Heart left ventricle (tissue), 16 donors: ENCODE results near the gene PRPF19. TPM values are rescaled to one million over a fixed set of nuclear protein-coding genes. Genes with fewer than 3 reads are reported as not detected.

Experiments
- ATAC-seq, 4 donors: fragments of 200-7000 bp; cut with Tn5 transposase; one replicate each; pipeline ENCODE4 v1.9.1; 2020 to 2022; ENCODE audit warnings: moderate library complexity in 4 of 4, mild to moderate bottlenecking in 3 of 4, moderate number of reproducible peaks in 1 of 4
- DNase-seq, 5 donors: peaks; one replicate each; pipeline ENCODE4 v3.0.0-alpha.2; 2020
- H3K27ac ChIP-seq, 12 donors: fragments of 200-600 bp; sonication (generic) in 4 of 12; one replicate each; pipeline versions ENCODE4 v1.5.0 to v1.8.0; 2016 to 2022; ENCODE audit warnings: mild to moderate bottlenecking in 2 of 12
- H3K27me3 ChIP-seq, 9 donors: fragments of 200-600 bp; sonication (generic) in 2 of 9; one replicate each; pipeline versions ENCODE4 v1.5.1 to v1.8.0; 2016 to 2022; ENCODE audit warnings: mild to moderate bottlenecking in 3 of 9
- H3K36me3 ChIP-seq, 9 donors: fragments of 200-600 bp; sonication (generic) in 2 of 9; one replicate each; pipeline versions ENCODE4 v1.5.0 to v1.8.0; 2018 to 2022; ENCODE audit warnings: mild to moderate bottlenecking in 2 of 9
- H3K4me1 ChIP-seq, 12 donors: fragments of 200-600 bp; sonication (generic) in 4 of 12; one replicate each; pipeline versions ENCODE4 v1.5.0 to v1.8.0; 2016 to 2022; ENCODE audit warnings: mild to moderate bottlenecking in 3 of 12
- H3K4me3 ChIP-seq, 12 donors: fragments of 200-600 bp; sonication (generic) in 4 of 12; one replicate each; pipeline versions ENCODE4 v1.5.0 to v1.8.0; 2017 to 2022; ENCODE audit warnings: mild to moderate bottlenecking in 9 of 12, moderate library complexity in 4 of 12
- H3K9me3 ChIP-seq, 12 donors: fragments of 200-600 bp; sonication (generic) in 4 of 12; one replicate each; pipeline versions ENCODE4 v1.5.0 to v1.8.0; 2016 to 2022; ENCODE audit warnings: mild to moderate bottlenecking in 1 of 12
- POLR2A ChIP-seq, 2 donors: fragments of 450-650 bp; IDR thresholded peaks; one replicate each; pipeline ENCODE4 v1.6.1; 2017; ENCODE audit warnings: antibody characterized with exemption in 2 of 2, mild to moderate bottlenecking in 2 of 2, moderate library complexity in 2 of 2
- WGBS, 4 donors: extraction: QIAGEN DNeasy Blood & Tissue Kit in 2 of 4; methylation state at CpG; one replicate each; pipeline versions ENCODE4 v1.1.5 to v1.1.7; 2013 to 2018; 5-methylcytosine and 5-hydroxymethylcytosine counted together
- intact Hi-C, 10 donors: fragments of 100-400 bp; cut with DNase I; formaldehyde crosslinking; loops; one replicate each; pipeline versions ENCODE4 v1.11.1 to v1.14.2; 2022
- polyA plus RNA-seq, 2 donors: library from polyadenylated mRNA; stranded (reverse); fragments of 200-250 nt; gene quantifications; one replicate each; pipeline ENCODE4 v1.2.3, GENCODE V29; 2013
- total RNA-seq, 9 donors: library from RNA; depleted of rRNA in 2 of 9; stranded (reverse); fragments of >200 nt in 2 of 9; fragmentation: NEBNext Ultra II Directional in 3 of 9; extraction: Animal tissue kit (Norgen Biotek cat#: 25700) in 3 of 9; gene quantifications; one replicate each; pipeline versions ENCODE4 v1.1.0 to v1.2.4, GENCODE V29; 2016 to 2023
- TF ChIP-seq, protein P1 (sequence below), 12 donors: fragments of 200-600 bp; sonication (generic) in 4 of 12; IDR thresholded peaks; one replicate each; pipeline versions ENCODE4 v1.5.0 to v1.8.0; 2018 to 2022; ENCODE audit warnings: antibody characterized with exemption in 12 of 12, mild to moderate bottlenecking in 5 of 12
- donor health status: ischemic (EF 13 %, LVEDD 7.1; RV severe dilation, severe dysfunction).
- donor health status: healthy with polysubstance abuse.
- donor health status: DM: no; HTN: yes; CAD: no.
- donor health status: DM: no; HTN: no; CAD: no.
- donor health status: ischemic (EF 25% LVEDD 6.9; RV normal size, moderate dysfunction).
- donor health status: ischemic (EF 25% LVEDD 5.7; RV mildly dilated, moderate dysfunction).
- donor health status: healthy.
- donor health status: DM: yes; HTN: yes; CAD: no.
- donor health status: ischemic (EF 35%, LVEDD 5.7; RV mildly dilated, moderate dysfunction).
- donor health status: nonischemic (EF 11% LVEDD 7.7; RV severe dilation, severe dysfunction).
- donor health status: DM: yes; HTN: yes; CAD: no.
- donor health status: PGD.
- donor health status: ischemic (EF 29% LVEDD 5.4; RV normal size, mild dysfunction).
- donor health status: nonischemic (EF 23%, LVEDD 6.1; RV moderate dilation, normal function).

PRPF19 gene
- total and polyA plus RNA-seq, 11 donors: 30.8 to 72.0 (median 40.8) TPM

- no peak overlapping the region for H3K4me3 ChIP-seq
- DNase-seq: no peak
- TF ChIP-seq, protein P1, sequence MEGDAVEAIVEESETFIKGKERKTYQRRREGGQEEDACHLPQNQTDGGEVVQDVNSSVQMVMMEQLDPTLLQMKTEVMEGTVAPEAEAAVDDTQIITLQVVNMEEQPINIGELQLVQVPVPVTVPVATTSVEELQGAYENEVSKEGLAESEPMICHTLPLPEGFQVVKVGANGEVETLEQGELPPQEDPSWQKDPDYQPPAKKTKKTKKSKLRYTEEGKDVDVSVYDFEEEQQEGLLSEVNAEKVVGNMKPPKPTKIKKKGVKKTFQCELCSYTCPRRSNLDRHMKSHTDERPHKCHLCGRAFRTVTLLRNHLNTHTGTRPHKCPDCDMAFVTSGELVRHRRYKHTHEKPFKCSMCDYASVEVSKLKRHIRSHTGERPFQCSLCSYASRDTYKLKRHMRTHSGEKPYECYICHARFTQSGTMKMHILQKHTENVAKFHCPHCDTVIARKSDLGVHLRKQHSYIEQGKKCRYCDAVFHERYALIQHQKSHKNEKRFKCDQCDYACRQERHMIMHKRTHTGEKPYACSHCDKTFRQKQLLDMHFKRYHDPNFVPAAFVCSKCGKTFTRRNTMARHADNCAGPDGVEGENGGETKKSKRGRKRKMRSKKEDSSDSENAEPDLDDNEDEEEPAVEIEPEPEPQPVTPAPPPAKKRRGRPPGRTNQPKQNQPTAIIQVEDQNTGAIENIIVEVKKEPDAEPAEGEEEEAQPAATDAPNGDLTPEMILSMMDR (IDR thresholded peaks at IDR 0.05): no peak
- peaks cover 0 to 25% (median 13%) of the 10 kb centered on the region in 12 donors for H3K4me1 ChIP-seq
- WGBS, 4 donors: 70 to 84% (median 79%) methylated on average over 3 to 4 of the region's 4 CpGs
- no peaks in the 10 kb centered on the region for H3K9me3 ChIP-seq
- intact Hi-C loops: no loop called here
- no peak overlapping the region for H3K27ac ChIP-seq
- H3K27me3 ChIP-seq: no peaks in the 10 kb centered on the region
- peaks cover 0 to 96% (median 44%) of the 10 kb centered on the region in 9 donors for H3K36me3 ChIP-seq
- ATAC-seq: no peak
Measured at GRCh38 chr11:60942219-60942618, 35.8 kb upstream of the PRPF19 start.

- H3K4me3 ChIP-seq: no peak overlapping the region
- intact Hi-C loops: no loop called here
- no peak overlapping the region for H3K27ac ChIP-seq
- H3K4me1 ChIP-seq: peaks cover 0 to 30% (median 17%) of the 10 kb centered on the region in 12 donors
- ATAC-seq (no peak), DNase-seq (no peak)
- TF ChIP-seq, protein P1 (IDR thresholded peaks at IDR 0.05): no peak
- TF ChIP-seq POLR2A (IDR thresholded peaks at IDR 0.05): no peak
- no peaks in the 10 kb centered on the region for H3K9me3 ChIP-seq
- no peaks in the 10 kb centered on the region for H3K27me3 ChIP-seq
- WGBS, 4 donors: 64 to 76% (median 74%) methylated on average over 6 of the region's 6 CpGs
- peaks cover 0 to 95% (median 43%) of the 10 kb centered on the region in 9 donors for H3K36me3 ChIP-seq
Measured at GRCh38 chr11:60941371-60942119, 35.2 kb upstream of the PRPF19 start.

GRCh38 chr11:60939855-60940254, 33.5 kb upstream of the PRPF19 start:
- ATAC-seq (no peak), DNase-seq (no peak)
- intact Hi-C loops: no loop called here
- H3K27me3 ChIP-seq: no peaks in the 10 kb centered on the region
- H3K36me3 ChIP-seq: peaks cover 0 to 78% (median 37%) of the 10 kb centered on the region in 9 donors
- H3K27ac ChIP-seq: no peak overlapping the region
- H3K4me3 ChIP-seq: no peak overlapping the region
- 53 to 69% (median 59%) methylated on average over 2 of the region's 2 CpGs for WGBS, 4 donors
- peaks cover 0 to 37% (median 15%) of the 10 kb centered on the region in 12 donors for H3K4me1 ChIP-seq
- H3K9me3 ChIP-seq: no peaks in the 10 kb centered on the region
- no peak for TF ChIP-seq POLR2A (IDR thresholded peaks at IDR 0.05)
- TF ChIP-seq, protein P1 (IDR thresholded peaks at IDR 0.05): no peak

DNA sequence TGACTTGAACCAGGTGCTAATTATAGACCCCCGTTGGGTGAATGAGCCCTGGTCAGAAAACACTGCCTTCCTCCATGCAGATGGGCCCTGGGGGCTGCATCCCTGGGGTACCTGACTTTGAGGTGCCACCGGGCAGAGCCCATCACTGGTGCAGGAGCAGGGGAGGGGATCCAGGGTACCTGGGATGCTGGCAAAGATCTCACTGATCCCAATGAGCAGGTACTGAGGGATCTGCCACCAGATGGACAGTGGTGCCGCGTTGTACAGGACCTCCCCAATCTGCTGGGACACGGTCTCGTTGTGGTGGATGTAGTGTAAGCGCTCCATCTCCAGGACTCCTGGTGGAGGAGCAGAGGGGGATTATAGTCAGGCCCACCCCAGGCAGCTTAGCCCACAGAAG, 32.9 kb upstream of the PRPF19 start:
- peaks cover 0 to 37% (median 15%) of the 10 kb centered on the region in 12 donors for H3K4me1 ChIP-seq
- intact Hi-C loops: no loop called here
- peak in 1 of 5 donors; percentile 48 for DNase-seq
- peaks cover 0 to 73% (median 35%) of the 10 kb centered on the region in 9 donors for H3K36me3 ChIP-seq
- TF ChIP-seq, protein P1 (IDR thresholded peaks at IDR 0.05): no peak
- TF ChIP-seq POLR2A (IDR thresholded peaks at IDR 0.05): no peak
- 77 to 91% (median 88%) methylated on average over 3 to 7 of the region's 7 CpGs for WGBS, 4 donors
- no peaks in the 10 kb centered on the region for H3K9me3 ChIP-seq
- no peak for ATAC-seq
- no peak overlapping the region for H3K4me3 ChIP-seq
- no peak overlapping the region for H3K27ac ChIP-seq
- no peaks in the 10 kb centered on the region for H3K27me3 ChIP-seq
